IMR-90 (cell line): ENCODE measurements around the gene DOCK2. TPM values are rescaled to one million over a fixed set of nuclear protein-coding genes. Genes with fewer than 3 reads are reported as not detected.
A peak's percentile ranks its signal among the peaks of the same experiment; 100 is the strongest.

Source experiments
- ATAC-seq: fragments of 200-7000 bp; cut with Tn5 transposase; 2 replicates; pipeline ENCODE4 v1.9.1; 2020; ENCODE audit warnings: low read depth, mild to moderate bottlenecking, moderate library complexity
- BruUV-seq: library from RNA; stranded (reverse); fragments of 400-500 nt; replicated peaks from 2 replicates; lab custom pipeline; 2021; lab: Mats Ljungman, UMichigan
- CTCF ChIA-PET: fragments of 300-600 bp; formaldehyde crosslinking; extraction: SDS; loops from one replicate; lab custom pipeline; 2021; ENCODE audit warnings: antibody characterized with exemption; lab: Yijun Ruan, JAX
- POLR2A ChIA-PET: fragments of 300-600 bp; sonication (Branson Sonifier 250); formaldehyde crosslinking; loops from one replicate; lab custom pipeline; 2022; ENCODE audit warnings: antibody characterized with exemption; ENCODE audit not compliant: unreplicated experiment; lab: Charles Lee
- DNase-seq: peaks from one replicate; pipeline ENCODE4 v3.0.0; 2013
- H2AFZ ChIP-seq: replicated peaks from 2 replicates; pipeline ENCODE3; 2013; ENCODE audit warnings: low read length, mild to moderate bottlenecking; ENCODE audit not compliant: poor library complexity
- H2AK5ac ChIP-seq: 2 replicates; pipeline ENCODE4 v1.6.1; 2013; ENCODE audit warnings: low read depth, low read length, inconsistent platforms
- H2AK9ac ChIP-seq: replicated peaks from 2 replicates; pipeline ENCODE3; 2013; ENCODE audit warnings: mild to moderate bottlenecking, low read depth, low read length, moderate library complexity; ENCODE audit not compliant: poor library complexity
- H2BK120ac ChIP-seq: 2 replicates; pipeline ENCODE4 v1.6.1; 2013; ENCODE audit warnings: low read depth, low read length, inconsistent platforms
- H2BK15ac ChIP-seq: 3 replicates; pipeline ENCODE4 v1.6.1; 2013; ENCODE audit warnings: low read depth, low read length, inconsistent platforms
- H2BK20ac ChIP-seq: 2 replicates; pipeline ENCODE4 v1.6.1; 2013; ENCODE audit warnings: low read depth, mild to moderate bottlenecking, inconsistent platforms, low read length, moderate library complexity
- H2BK5ac ChIP-seq: 2 replicates; pipeline ENCODE4 v1.6.1; 2013; ENCODE audit warnings: mild to moderate bottlenecking, low read depth, low read length, inconsistent platforms; ENCODE audit not compliant: poor library complexity, severe bottlenecking
- H3K14ac ChIP-seq: replicated peaks from 2 replicates; pipeline ENCODE4 v1.6.1; 2013; ENCODE audit warnings: low read depth, low read length, inconsistent platforms
- H3K18ac ChIP-seq: 2 replicates; pipeline ENCODE4 v1.6.1; 2013; ENCODE audit warnings: low read depth, low read length, control low read depth
- H3K23ac ChIP-seq: 2 replicates; pipeline ENCODE4 v1.6.1; 2013; ENCODE audit warnings: low read depth, low read length, inconsistent platforms
- H3K27ac ChIP-seq: 2 replicates; pipeline ENCODE4 v1.5.1; 2013; ENCODE audit warnings: mild to moderate bottlenecking, control low read depth, low read length; ENCODE audit not compliant: insufficient read depth
- H3K27me3 ChIP-seq: 2 replicates; pipeline ENCODE4 v1.6.1; 2013; ENCODE audit warnings: low read length; ENCODE audit not compliant: control insufficient read depth, insufficient read depth
- H3K36me3 ChIP-seq: 2 replicates; pipeline ENCODE4 v1.6.1; 2013; ENCODE audit warnings: low read length, mixed read lengths; ENCODE audit not compliant: control insufficient read depth, insufficient read depth
- H3K4ac ChIP-seq: 2 replicates; pipeline ENCODE4 v1.6.1; 2013; ENCODE audit warnings: low read depth, low read length, inconsistent platforms
- H3K4me1 ChIP-seq: 2 replicates; pipeline ENCODE4 v1.6.1; 2013; ENCODE audit warnings: low read length, mixed read lengths; ENCODE audit not compliant: control insufficient read depth, insufficient read depth
- H3K4me2 ChIP-seq: 2 replicates; pipeline ENCODE4 v1.6.1; 2013; ENCODE audit warnings: low read depth, mild to moderate bottlenecking, control low read depth, low read length, moderate library complexity
- H3K4me3 ChIP-seq: 2 replicates; pipeline ENCODE4 v1.5.1; 2013; ENCODE audit warnings: low read depth, mild to moderate bottlenecking, control low read depth, low read length, moderate library complexity; ENCODE audit not compliant: insufficient read depth
- H3K56ac ChIP-seq: 2 replicates; pipeline ENCODE4 v1.6.1; 2013; ENCODE audit warnings: low read length, inconsistent platforms; ENCODE audit not compliant: insufficient read depth; ENCODE audit errors: extremely low read depth
- H3K79me1 ChIP-seq, 2 experiments: 2 replicates each; pipeline ENCODE4 v1.6.1; 2013; ENCODE audit warnings: low read length in 2 of 2, inconsistent platforms in 1 of 2, low read depth in 1 of 2
- H3K9ac ChIP-seq: 2 replicates; pipeline ENCODE4 v1.6.1; 2013; ENCODE audit warnings: low read depth, low read length, control low read depth
- H3K9me1 ChIP-seq: 2 replicates; pipeline ENCODE4 v1.6.1; 2013; ENCODE audit warnings: low read length, inconsistent platforms; ENCODE audit not compliant: insufficient read depth
- H3K9me3 ChIP-seq: 2 replicates; pipeline ENCODE4 v1.6.1; 2013; ENCODE audit warnings: low read length; ENCODE audit not compliant: control insufficient read depth, insufficient read depth
- H4K20me1 ChIP-seq: 2 replicates; pipeline ENCODE4 v1.6.1; 2013; ENCODE audit warnings: low read length, inconsistent platforms; ENCODE audit not compliant: insufficient read depth
- H4K5ac ChIP-seq: 2 replicates; pipeline ENCODE4 v1.6.1; 2013; ENCODE audit warnings: mild to moderate bottlenecking, low read depth, low read length, control low read depth
- H4K8ac ChIP-seq, 2 experiments: 2 replicates each; pipeline ENCODE4 v1.6.1; 2013; ENCODE audit warnings: low read depth in 2 of 2, low read length in 2 of 2, control low read depth in 1 of 2, inconsistent platforms in 1 of 2
- H4K91ac ChIP-seq: 2 replicates; pipeline ENCODE4 v1.6.1; 2013; ENCODE audit warnings: low read depth, low read length, inconsistent platforms; ENCODE audit not compliant: insufficient read depth
- BHLHE40 ChIP-seq: fragments of 150-350 bp; IDR thresholded peaks from 2 replicates; pipeline ENCODE4 v1.6.1; 2016; ENCODE audit warnings: mild to moderate bottlenecking, low read depth, low read length
- CEBPB ChIP-seq: IDR thresholded peaks from 2 replicates; pipeline ENCODE4 v1.6.1; 2012; ENCODE audit warnings: low read depth, low read length, improper control_type of control experiment
- CHD1 ChIP-seq: IDR thresholded peaks from 2 replicates; pipeline ENCODE4 v1.6.1; 2012; ENCODE audit warnings: low read depth, low read length, improper control_type of control experiment
- CTCF ChIP-seq: conservative IDR thresholded peaks from 2 replicates; pipeline ENCODE4 v1.5.1; 2012; ENCODE audit warnings: mild to moderate bottlenecking, low read depth, low read length, improper control_type of control experiment
- FOS ChIP-seq: fragments of 150-350 bp; IDR thresholded peaks from 2 replicates; pipeline ENCODE4 v1.6.1; 2016; ENCODE audit warnings: low read depth, low read length
- MAFK ChIP-seq: IDR thresholded peaks from 2 replicates; pipeline ENCODE4 v1.6.1; 2012; ENCODE audit warnings: low read depth, low read length, improper control_type of control experiment
- MAZ ChIP-seq: IDR thresholded peaks from 2 replicates; pipeline ENCODE4 v1.6.1; 2012; ENCODE audit warnings: low read depth, mild to moderate bottlenecking, low read length, improper control_type of control experiment, moderate library complexity, borderline replicate concordance
- MXI1 ChIP-seq: IDR thresholded peaks from 2 replicates; pipeline ENCODE4 v1.6.1; 2012; ENCODE audit warnings: low read depth, mild to moderate bottlenecking, low read length, moderate library complexity, borderline replicate concordance
- NFE2L2 ChIP-seq: fragments of 150-350 bp; IDR thresholded peaks from 2 replicates; pipeline ENCODE4 v1.6.1; 2016; ENCODE audit warnings: low read depth, mild to moderate bottlenecking, low read length
- POLR2A ChIP-seq: IDR thresholded peaks from 2 replicates; pipeline ENCODE4 v1.6.1; 2012; ENCODE audit warnings: mild to moderate bottlenecking, low read depth, low read length
- RAD21 ChIP-seq: IDR thresholded peaks from 2 replicates; pipeline ENCODE4 v1.6.1; 2012; ENCODE audit warnings: low read length, improper control_type of control experiment
- RCOR1 ChIP-seq: IDR thresholded peaks from 2 replicates; pipeline ENCODE4 v1.6.1; 2012; ENCODE audit warnings: mild to moderate bottlenecking, low read length, improper control_type of control experiment; ENCODE audit not compliant: insufficient replicate concordance
- RFX5 ChIP-seq: IDR thresholded peaks from 2 replicates; pipeline ENCODE4 v1.8.0; 2012; ENCODE audit warnings: low read depth, mild to moderate bottlenecking, low read length, moderate library complexity
- SMC3 ChIP-seq: fragments of 150-350 bp; IDR thresholded peaks from 2 replicates; pipeline ENCODE4 v1.6.1; 2016; ENCODE audit warnings: low read depth, mild to moderate bottlenecking, antibody characterized with exemption, low read length, moderate library complexity
- WGBS, 2 experiments: methylation state at CpG; one replicate each; pipeline versions ENCODE4 v1.1.5 to v1.1.7; 2013; ENCODE audit warnings: missing lambda C conversion rate in 2 of 2; ENCODE audit not compliant: insufficient read length in 1 of 2; ENCODE audit errors: extremely low coverage in 2 of 2; 5-methylcytosine and 5-hydroxymethylcytosine counted together
- dilution Hi-C: fragments of 300-500 bp; cut with HindIII; formaldehyde crosslinking; loops from one replicate; pipeline ENCODE4 v1.14.3; 2018; ENCODE audit warnings: low sequenced_read_pairs; ENCODE audit not compliant: unreplicated experiment
- in situ Hi-C: fragments of 300-500 bp; cut with MboI; formaldehyde crosslinking; loops from 3 replicates; pipeline ENCODE4 v1.14.3; 2019; ENCODE audit warnings: low sequenced_read_pairs, inconsistent platforms, mixed read lengths
- intact Hi-C: fragments of 100-400 bp; cut with micrococcal nuclease; formaldehyde crosslinking; loops from 2 replicates; pipeline ENCODE4 v1.10.0; 2022
- polyA plus RNA-seq, 3 experiments: library from polyadenylated mRNA; depleted of rRNA; stranded (reverse); fragments of >200 nt; gene quantifications; 2 replicates each; pipeline ENCODE4 v1.2.3, GENCODE V29; 2012; ENCODE audit warnings: low replicate concordance in 1 of 3
- total RNA-seq: library from RNA; depleted of rRNA; stranded (reverse); fragments of >200 nt; gene quantifications from 2 replicates; pipeline ENCODE4 v1.2.3, GENCODE V29; 2012
- TF ChIP-seq, protein P1 (sequence below): fragments of 150-350 bp; IDR thresholded peaks from 2 replicates; pipeline ENCODE4 v1.6.1; 2017; ENCODE audit warnings: mild to moderate bottlenecking, antibody characterized with exemption, low read length, low read depth
- TF ChIP-seq, protein P2 (sequence below): fragments of 150-350 bp; IDR thresholded peaks from 2 replicates; pipeline ENCODE4 v1.6.1; 2016; ENCODE audit warnings: low read depth, mild to moderate bottlenecking, low read length, moderate library complexity, borderline replicate concordance

Gene DOCK2
- total and polyA plus RNA-seq, 2 of the 4 experiments (the other 2 are of a cell fraction): 0.72 to 3.0 TPM

DNA sequence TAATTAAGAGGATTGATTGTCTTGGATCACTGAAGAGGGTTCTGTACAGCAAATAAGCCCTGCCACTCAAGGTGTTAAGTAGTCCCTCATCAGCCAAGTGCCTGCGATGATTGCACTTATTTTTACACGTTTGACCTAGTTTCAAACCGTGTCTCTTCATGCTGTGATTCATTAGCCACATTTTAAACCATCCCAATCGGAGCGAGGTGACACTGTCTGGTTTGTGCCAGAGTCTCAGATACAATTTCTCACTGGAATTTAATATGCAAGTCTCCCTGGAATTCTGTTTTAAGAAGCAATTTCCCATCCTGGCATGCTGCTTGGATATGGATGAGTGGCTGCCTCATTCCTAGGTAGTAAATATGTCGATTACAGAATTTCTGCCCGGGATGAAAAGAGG, 341.6 kb downstream of the DOCK2 start:
- Histone ChIP-seq H4K91ac (peak overlapping the region; percentile 88), H3K9me3 (no peaks in the 10 kb centered on the region), H3K4me3 (peak overlapping the region; percentile 66; the same call in 1 of the 2 replicates), H3K14ac (peak overlapping the region; percentile 94), H2BK5ac (peak overlapping the region; percentile 89), H2AK5ac (peak overlapping the region; percentile 54), H4K5ac (peak overlapping the region; percentile 70; the same call in 1 of the 2 replicates), H4K8ac (peak overlapping the region; percentile 33 to 88), H3K27ac (peak overlapping the region; percentile 64), H3K23ac (peak overlapping the region; percentile 83), H2BK15ac (peak overlapping the region; percentile 77), H3K36me3 (no peaks in the 10 kb centered on the region), H3K4me2 (peak overlapping the region; percentile 98), H3K4ac (peak overlapping the region; percentile 89), H3K56ac (peak overlapping the region; percentile 97), H2BK120ac (peak overlapping the region; percentile 92), H2BK20ac (peak overlapping the region; percentile 45), H3K9ac (peak overlapping the region; percentile 91), H3K18ac (peak overlapping the region; percentile 78), H3K9me1 (peaks cover 7% of the 10 kb centered on the region), H3K4me1 (peaks cover 24% of the 10 kb centered on the region), H4K20me1 (no peaks in the 10 kb centered on the region), H3K27me3 (no peaks in the 10 kb centered on the region), H3K79me1 (peaks cover 11 to 59% of the 10 kb centered on the region in 2 experiments), H2AFZ (peak overlapping the region; percentile 73), H2AK9ac (peak overlapping the region; percentile 83)
- dilution Hi-C loops: no loop called here
- ChIA-PET CTCF (interaction anchor here (0.6 to 2.7 kb wide), 2 partner anchors 10 to 279 kb away, joined by 3 to 117 read pairs; no protein-coding TSS in a partner anchor), POLR2A (interaction anchor here (0.6 kb wide), 1 partner anchor 272 kb away, joined by 3 read pairs; no protein-coding TSS in a partner anchor)
- ATAC-seq (no peak), DNase-seq (no peak)
- BruUV-seq: no TSS peak
- TF ChIP-seq BHLHE40 (no peak), CTCF (no peak), NFE2L2 (no peak), MXI1 (no peak), CHD1 (no peak), MAFK (no peak), RFX5 (no peak), CEBPB (no peak), SMC3 (no peak), POLR2A (no peak), FOS (no peak), RAD21 (no peak), MAZ (no peak), RCOR1 (no peak)
- TF ChIP-seq, protein P1, sequence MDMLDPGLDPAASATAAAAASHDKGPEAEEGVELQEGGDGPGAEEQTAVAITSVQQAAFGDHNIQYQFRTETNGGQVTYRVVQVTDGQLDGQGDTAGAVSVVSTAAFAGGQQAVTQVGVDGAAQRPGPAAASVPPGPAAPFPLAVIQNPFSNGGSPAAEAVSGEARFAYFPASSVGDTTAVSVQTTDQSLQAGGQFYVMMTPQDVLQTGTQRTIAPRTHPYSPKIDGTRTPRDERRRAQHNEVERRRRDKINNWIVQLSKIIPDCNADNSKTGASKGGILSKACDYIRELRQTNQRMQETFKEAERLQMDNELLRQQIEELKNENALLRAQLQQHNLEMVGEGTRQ: no peak
- TF ChIP-seq, protein P2, sequence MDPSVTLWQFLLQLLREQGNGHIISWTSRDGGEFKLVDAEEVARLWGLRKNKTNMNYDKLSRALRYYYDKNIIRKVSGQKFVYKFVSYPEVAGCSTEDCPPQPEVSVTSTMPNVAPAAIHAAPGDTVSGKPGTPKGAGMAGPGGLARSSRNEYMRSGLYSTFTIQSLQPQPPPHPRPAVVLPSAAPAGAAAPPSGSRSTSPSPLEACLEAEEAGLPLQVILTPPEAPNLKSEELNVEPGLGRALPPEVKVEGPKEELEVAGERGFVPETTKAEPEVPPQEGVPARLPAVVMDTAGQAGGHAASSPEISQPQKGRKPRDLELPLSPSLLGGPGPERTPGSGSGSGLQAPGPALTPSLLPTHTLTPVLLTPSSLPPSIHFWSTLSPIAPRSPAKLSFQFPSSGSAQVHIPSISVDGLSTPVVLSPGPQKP: no peak
- in situ Hi-C loops: no loop called here
- intact Hi-C loops: no loop called here
- 28% methylated on average over 3 of the region's 7 CpGs; no CpG with 5 or more reads in 1 of the 2 experiments for WGBS, 2 experiments
